IMR-90 (cell line): ENCODE measurements around the gene RING1. TPM values are rescaled to one million over a fixed set of nuclear protein-coding genes. Genes with fewer than 3 reads are reported as not detected.
A peak's percentile ranks its signal among the peaks of the same experiment; 100 is the strongest.

Experiments used
- ATAC-seq: fragments of 200-7000 bp; cut with Tn5 transposase; 2 replicates; pipeline ENCODE4 v1.9.1; 2020; ENCODE audit warnings: low read depth, mild to moderate bottlenecking, moderate library complexity
- BruUV-seq: library from RNA; stranded (reverse); fragments of 400-500 nt; replicated peaks from 2 replicates; lab custom pipeline; 2021; lab: Mats Ljungman, UMichigan
- CTCF ChIA-PET: fragments of 300-600 bp; formaldehyde crosslinking; extraction: SDS; loops from one replicate; lab custom pipeline; 2021; ENCODE audit warnings: antibody characterized with exemption; lab: Yijun Ruan, JAX
- POLR2A ChIA-PET: fragments of 300-600 bp; sonication (Branson Sonifier 250); formaldehyde crosslinking; loops from one replicate; lab custom pipeline; 2022; ENCODE audit warnings: antibody characterized with exemption; ENCODE audit not compliant: unreplicated experiment; lab: Charles Lee
- DNase-seq: peaks from one replicate; pipeline ENCODE4 v3.0.0; 2013
- H2AFZ ChIP-seq: replicated peaks from 2 replicates; pipeline ENCODE3; 2013; ENCODE audit warnings: low read length, mild to moderate bottlenecking; ENCODE audit not compliant: poor library complexity
- H2AK5ac ChIP-seq: 2 replicates; pipeline ENCODE4 v1.6.1; 2013; ENCODE audit warnings: low read depth, low read length, inconsistent platforms
- H2AK9ac ChIP-seq: replicated peaks from 2 replicates; pipeline ENCODE3; 2013; ENCODE audit warnings: mild to moderate bottlenecking, low read depth, low read length, moderate library complexity; ENCODE audit not compliant: poor library complexity
- H2BK120ac ChIP-seq: 2 replicates; pipeline ENCODE4 v1.6.1; 2013; ENCODE audit warnings: low read depth, low read length, inconsistent platforms
- H2BK15ac ChIP-seq: 3 replicates; pipeline ENCODE4 v1.6.1; 2013; ENCODE audit warnings: low read depth, low read length, inconsistent platforms
- H2BK20ac ChIP-seq: 2 replicates; pipeline ENCODE4 v1.6.1; 2013; ENCODE audit warnings: low read depth, mild to moderate bottlenecking, inconsistent platforms, low read length, moderate library complexity
- H2BK5ac ChIP-seq: 2 replicates; pipeline ENCODE4 v1.6.1; 2013; ENCODE audit warnings: mild to moderate bottlenecking, low read depth, low read length, inconsistent platforms; ENCODE audit not compliant: poor library complexity, severe bottlenecking
- H3K14ac ChIP-seq: replicated peaks from 2 replicates; pipeline ENCODE4 v1.6.1; 2013; ENCODE audit warnings: low read depth, low read length, inconsistent platforms
- H3K18ac ChIP-seq: 2 replicates; pipeline ENCODE4 v1.6.1; 2013; ENCODE audit warnings: low read depth, low read length, control low read depth
- H3K23ac ChIP-seq: 2 replicates; pipeline ENCODE4 v1.6.1; 2013; ENCODE audit warnings: low read depth, low read length, inconsistent platforms
- H3K27ac ChIP-seq: 2 replicates; pipeline ENCODE4 v1.5.1; 2013; ENCODE audit warnings: mild to moderate bottlenecking, control low read depth, low read length; ENCODE audit not compliant: insufficient read depth
- H3K27me3 ChIP-seq: 2 replicates; pipeline ENCODE4 v1.6.1; 2013; ENCODE audit warnings: low read length; ENCODE audit not compliant: control insufficient read depth, insufficient read depth
- H3K36me3 ChIP-seq: 2 replicates; pipeline ENCODE4 v1.6.1; 2013; ENCODE audit warnings: low read length, mixed read lengths; ENCODE audit not compliant: control insufficient read depth, insufficient read depth
- H3K4ac ChIP-seq: 2 replicates; pipeline ENCODE4 v1.6.1; 2013; ENCODE audit warnings: low read depth, low read length, inconsistent platforms
- H3K4me1 ChIP-seq: 2 replicates; pipeline ENCODE4 v1.6.1; 2013; ENCODE audit warnings: low read length, mixed read lengths; ENCODE audit not compliant: control insufficient read depth, insufficient read depth
- H3K4me2 ChIP-seq: 2 replicates; pipeline ENCODE4 v1.6.1; 2013; ENCODE audit warnings: low read depth, mild to moderate bottlenecking, control low read depth, low read length, moderate library complexity
- H3K4me3 ChIP-seq: 2 replicates; pipeline ENCODE4 v1.5.1; 2013; ENCODE audit warnings: low read depth, mild to moderate bottlenecking, control low read depth, low read length, moderate library complexity; ENCODE audit not compliant: insufficient read depth
- H3K56ac ChIP-seq: 2 replicates; pipeline ENCODE4 v1.6.1; 2013; ENCODE audit warnings: low read length, inconsistent platforms; ENCODE audit not compliant: insufficient read depth; ENCODE audit errors: extremely low read depth
- H3K79me1 ChIP-seq, 2 experiments: 2 replicates each; pipeline ENCODE4 v1.6.1; 2013; ENCODE audit warnings: low read length in 2 of 2, inconsistent platforms in 1 of 2, low read depth in 1 of 2
- H3K9ac ChIP-seq: 2 replicates; pipeline ENCODE4 v1.6.1; 2013; ENCODE audit warnings: low read depth, low read length, control low read depth
- H3K9me1 ChIP-seq: 2 replicates; pipeline ENCODE4 v1.6.1; 2013; ENCODE audit warnings: low read length, inconsistent platforms; ENCODE audit not compliant: insufficient read depth
- H3K9me3 ChIP-seq: 2 replicates; pipeline ENCODE4 v1.6.1; 2013; ENCODE audit warnings: low read length; ENCODE audit not compliant: control insufficient read depth, insufficient read depth
- H4K20me1 ChIP-seq: 2 replicates; pipeline ENCODE4 v1.6.1; 2013; ENCODE audit warnings: low read length, inconsistent platforms; ENCODE audit not compliant: insufficient read depth
- H4K5ac ChIP-seq: 2 replicates; pipeline ENCODE4 v1.6.1; 2013; ENCODE audit warnings: mild to moderate bottlenecking, low read depth, low read length, control low read depth
- H4K8ac ChIP-seq, 2 experiments: 2 replicates each; pipeline ENCODE4 v1.6.1; 2013; ENCODE audit warnings: low read depth in 2 of 2, low read length in 2 of 2, control low read depth in 1 of 2, inconsistent platforms in 1 of 2
- H4K91ac ChIP-seq: 2 replicates; pipeline ENCODE4 v1.6.1; 2013; ENCODE audit warnings: low read depth, low read length, inconsistent platforms; ENCODE audit not compliant: insufficient read depth
- FOS ChIP-seq: fragments of 150-350 bp; IDR thresholded peaks from 2 replicates; pipeline ENCODE4 v1.6.1; 2016; ENCODE audit warnings: low read depth, low read length
- MAFK ChIP-seq: IDR thresholded peaks from 2 replicates; pipeline ENCODE4 v1.6.1; 2012; ENCODE audit warnings: low read depth, low read length, improper control_type of control experiment
- MXI1 ChIP-seq: IDR thresholded peaks from 2 replicates; pipeline ENCODE4 v1.6.1; 2012; ENCODE audit warnings: low read depth, mild to moderate bottlenecking, low read length, moderate library complexity, borderline replicate concordance
- POLR2A ChIP-seq: IDR thresholded peaks from 2 replicates; pipeline ENCODE4 v1.6.1; 2012; ENCODE audit warnings: mild to moderate bottlenecking, low read depth, low read length
- WGBS, 2 experiments: methylation state at CpG; one replicate each; pipeline versions ENCODE4 v1.1.5 to v1.1.7; 2013; ENCODE audit warnings: missing lambda C conversion rate in 2 of 2; ENCODE audit not compliant: insufficient read length in 1 of 2; ENCODE audit errors: extremely low coverage in 2 of 2; 5-methylcytosine and 5-hydroxymethylcytosine counted together
- dilution Hi-C: fragments of 300-500 bp; cut with HindIII; formaldehyde crosslinking; loops from one replicate; pipeline ENCODE4 v1.14.3; 2018; ENCODE audit warnings: low sequenced_read_pairs; ENCODE audit not compliant: unreplicated experiment
- in situ Hi-C: fragments of 300-500 bp; cut with MboI; formaldehyde crosslinking; loops from 3 replicates; pipeline ENCODE4 v1.14.3; 2019; ENCODE audit warnings: low sequenced_read_pairs, inconsistent platforms, mixed read lengths
- intact Hi-C: fragments of 100-400 bp; cut with micrococcal nuclease; formaldehyde crosslinking; loops from 2 replicates; pipeline ENCODE4 v1.10.0; 2022
- polyA plus RNA-seq, 3 experiments: library from polyadenylated mRNA; depleted of rRNA; stranded (reverse); fragments of >200 nt; gene quantifications; 2 replicates each; pipeline ENCODE4 v1.2.3, GENCODE V29; 2012; ENCODE audit warnings: low replicate concordance in 1 of 3
- total RNA-seq: library from RNA; depleted of rRNA; stranded (reverse); fragments of >200 nt; gene quantifications from 2 replicates; pipeline ENCODE4 v1.2.3, GENCODE V29; 2012

The RING1 gene
- total and polyA plus RNA-seq, 2 of the 4 experiments (the other 2 are of a cell fraction), result 14.9 to 40.8 TPM

- peak within 1 kb of the TSS; percentile 100 for H3K14ac ChIP-seq
- peak within 1 kb of the TSS; percentile 99 for H4K91ac ChIP-seq
- H3K27me3 ChIP-seq, result no peaks in the 10 kb centered on the region
- intact Hi-C loops (loop anchor here (2.0 kb wide), 2 partner anchors 48 to 228 kb away; no protein-coding TSS in a partner anchor), dilution Hi-C loops (no loop called here), in situ Hi-C loops (no loop called here)
- peaks cover 60% of the 10 kb centered on the region; the same call in 1 of the 2 replicates for H4K20me1 ChIP-seq
- peak within 1 kb of the TSS; percentile 81 to 100 for H4K8ac ChIP-seq
- no peaks in the 10 kb centered on the region for H3K9me3 ChIP-seq
- DNase-seq, result peak; percentile 99
- H2AFZ ChIP-seq, result peak within 1 kb of the TSS; percentile 99
- H2AK9ac ChIP-seq, result peak within 1 kb of the TSS; percentile 100
- no TSS peak for BruUV-seq
- H3K27ac ChIP-seq, result peak within 1 kb of the TSS; percentile 95
- H2AK5ac ChIP-seq, result peak within 1 kb of the TSS; percentile 99
- H4K5ac ChIP-seq, result peak within 1 kb of the TSS; percentile 92
- peak within 1 kb of the TSS; percentile 80; the same call in 2 of the 3 replicates for H2BK15ac ChIP-seq
- peak within 1 kb of the TSS; percentile 98 for H3K9ac ChIP-seq
- WGBS, 2 experiments, result 0% methylated on average over 8 of the region's 68 CpGs; no CpG with 5 or more reads in 1 of the 2 experiments
- peaks cover 29% of the 10 kb centered on the region for H3K9me1 ChIP-seq
- TF ChIP-seq MAFK (no peak), POLR2A (peak; percentile 92), FOS (no peak), MXI1 (peak; percentile 63)
- POLR2A ChIA-PET, result no interaction called here
- peaks cover 22 to 91% of the 10 kb centered on the region in 2 experiments; a peak in 3 of 4 replicates for H3K79me1 ChIP-seq
- H3K4me3 ChIP-seq, result peak within 1 kb of the TSS; percentile 73
- H3K4me2 ChIP-seq, result peak within 1 kb of the TSS; percentile 99
- H3K56ac ChIP-seq, result peak within 1 kb of the TSS; percentile 100
- peaks cover 40% of the 10 kb centered on the region for H3K36me3 ChIP-seq
- H3K4me1 ChIP-seq, result peaks cover 20% of the 10 kb centered on the region
- peak within 1 kb of the TSS; percentile 77 for H2BK20ac ChIP-seq
- peak within 1 kb of the TSS; percentile 94 for H2BK120ac ChIP-seq
- peak within 1 kb of the TSS; percentile 97 for H2BK5ac ChIP-seq
- CTCF ChIA-PET, result no interaction called here
- H3K4ac ChIP-seq, result peak within 1 kb of the TSS; percentile 99
- ATAC-seq, result peak; percentile 77
- H3K18ac ChIP-seq, result peak within 1 kb of the TSS; percentile 89
- H3K23ac ChIP-seq, result peak within 1 kb of the TSS; percentile 99
Observed at GRCh38 chr6:33200219-33201146, 7.8 kb upstream of the RING1 start, which contains the start of the genes RXRB and SLC39A7. Gene RXRB, minus strand, starts transcription at chr6:33200665. Its CDS starts 189 bp downstream, at chr6:33200476. Gene SLC39A7, plus strand, starts transcription at chr6:33200867. Its CDS starts 379 bp downstream, at chr6:33201246.
